ENCODE data around the gene CRIM1.

DNA sequence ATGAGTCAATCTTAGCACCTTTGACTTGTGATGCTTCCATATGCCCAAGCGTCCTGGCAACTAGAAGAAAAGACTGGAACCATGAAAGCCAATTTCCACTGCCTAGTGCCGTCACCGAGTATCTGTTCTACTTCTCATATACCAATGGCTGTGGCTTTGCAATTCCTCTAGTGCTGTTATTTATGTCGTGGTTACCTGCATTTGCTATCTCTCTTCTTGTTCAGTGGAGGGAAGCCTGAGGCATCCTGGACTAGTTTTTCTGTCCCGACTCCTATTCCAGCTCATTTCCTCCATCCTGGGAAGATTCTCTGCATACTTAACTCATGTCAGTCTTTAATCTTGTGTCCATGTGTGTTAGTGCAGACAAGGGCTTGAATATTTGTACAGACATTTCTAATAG, 124.5 kb downstream of the CRIM1 start:
- TF ChIP-seq, protein P1, sequence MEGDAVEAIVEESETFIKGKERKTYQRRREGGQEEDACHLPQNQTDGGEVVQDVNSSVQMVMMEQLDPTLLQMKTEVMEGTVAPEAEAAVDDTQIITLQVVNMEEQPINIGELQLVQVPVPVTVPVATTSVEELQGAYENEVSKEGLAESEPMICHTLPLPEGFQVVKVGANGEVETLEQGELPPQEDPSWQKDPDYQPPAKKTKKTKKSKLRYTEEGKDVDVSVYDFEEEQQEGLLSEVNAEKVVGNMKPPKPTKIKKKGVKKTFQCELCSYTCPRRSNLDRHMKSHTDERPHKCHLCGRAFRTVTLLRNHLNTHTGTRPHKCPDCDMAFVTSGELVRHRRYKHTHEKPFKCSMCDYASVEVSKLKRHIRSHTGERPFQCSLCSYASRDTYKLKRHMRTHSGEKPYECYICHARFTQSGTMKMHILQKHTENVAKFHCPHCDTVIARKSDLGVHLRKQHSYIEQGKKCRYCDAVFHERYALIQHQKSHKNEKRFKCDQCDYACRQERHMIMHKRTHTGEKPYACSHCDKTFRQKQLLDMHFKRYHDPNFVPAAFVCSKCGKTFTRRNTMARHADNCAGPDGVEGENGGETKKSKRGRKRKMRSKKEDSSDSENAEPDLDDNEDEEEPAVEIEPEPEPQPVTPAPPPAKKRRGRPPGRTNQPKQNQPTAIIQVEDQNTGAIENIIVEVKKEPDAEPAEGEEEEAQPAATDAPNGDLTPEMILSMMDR (conservative IDR thresholded peaks at IDR 0.05; ENCODE audit: low read length), result no peak
- TF ChIP-seq EZH2phosphoT487 (IDR thresholded peaks at IDR 0.05; ENCODE audit: borderline replicate concordance), result no peak

Measured in Loucy (cell line).